B cell (primary cell): ENCODE results near the gene PEX6.

Experiments
- CTCF ChIP-seq: fragments of 200-600 bp; IDR thresholded peaks from one replicate; pipeline ENCODE4 v1.8.0; 2022; ENCODE audit warnings: antibody characterized with exemption, mild to moderate bottlenecking
- EZH2 ChIP-seq: IDR thresholded peaks from 2 replicates; pipeline ENCODE4 v1.6.1; 2012; ENCODE audit warnings: borderline replicate concordance, low read depth, mild to moderate bottlenecking, moderate library complexity, low read length; ENCODE audit not compliant: insufficient read depth, poor library complexity, severe bottlenecking

- TF ChIP-seq CTCF = no peak
- TF ChIP-seq EZH2 = no peak
Observed at GRCh38 chr6:43013097-43013842, 34.3 kb upstream of the PEX6 start.
